Astrocyte (in vitro differentiated cells and primary cell): ENCODE measurements around the gene SMYD2.

Source experiments
- CTCF ChIP-seq: IDR thresholded peaks from 2 replicates; pipeline ENCODE4 v1.5.1; 2011; ENCODE audit warnings: low read depth, mild to moderate bottlenecking, inconsistent platforms, low read length, moderate library complexity; ENCODE audit not compliant: insufficient read depth
- EZH2 ChIP-seq: IDR thresholded peaks from 2 replicates; pipeline ENCODE4 v1.6.1; 2012; ENCODE audit warnings: mild to moderate bottlenecking, low read length, inconsistent platforms; ENCODE audit not compliant: insufficient read depth

DNA sequence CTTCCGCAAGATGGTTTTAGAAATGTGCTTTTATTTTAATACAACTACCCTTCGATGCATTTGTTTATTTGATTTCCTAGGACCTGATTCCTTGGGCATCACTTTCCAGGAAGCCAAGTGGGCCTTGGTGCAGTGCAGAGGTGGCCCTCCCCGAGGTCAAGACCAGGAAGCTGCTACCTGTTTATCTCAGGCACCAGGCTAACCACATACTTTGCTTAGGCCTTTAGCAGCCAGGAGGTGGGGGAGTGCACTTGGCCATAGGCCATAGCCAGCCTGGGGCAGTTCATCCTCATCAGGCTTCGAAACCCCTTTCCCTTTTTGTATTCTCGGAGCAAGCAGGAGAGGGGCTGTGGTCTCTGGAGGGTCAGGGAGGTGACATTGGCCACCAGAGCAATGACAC lies 45.4 kb downstream of the SMYD2 start:
- no peak for TF ChIP-seq CTCF
- no peak for TF ChIP-seq EZH2
